Subcutaneous adipose tissue (tissue), 4 donors: ENCODE data around the gene RIPK4. TPM values are rescaled to one million over a fixed set of nuclear protein-coding genes. Genes with fewer than 3 reads are reported as not detected.

Experiments
- CTCF ChIP-seq: fragments of 450-650 bp; IDR thresholded peaks from one replicate; pipeline ENCODE4 v1.5.1; 2016; ENCODE audit warnings: low read depth, mild to moderate bottlenecking, control low read depth, antibody characterized with exemption, moderate library complexity
- total RNA-seq, 4 donors: library from RNA; depleted of rRNA; stranded (reverse); fragments of >200 nt; gene quantifications; one replicate each; pipeline ENCODE4 v1.1.0, GENCODE V29; 2016

RIPK4 gene
- total RNA-seq, 4 donors from 2014 or later, result 0.16 TPM; not detected in 3

GRCh38 chr21:41779659-41780058, 12.8 kb upstream of the RIPK4 start:
- no peak for TF ChIP-seq CTCF

- TF ChIP-seq CTCF, result no peak
Measured at GRCh38 chr21:41778930-41779600, 12.2 kb upstream of the RIPK4 start.

- no peak for TF ChIP-seq CTCF
Measured at GRCh38 chr21:41777951-41778815, 11.3 kb upstream of the RIPK4 start.

GRCh38 chr21:41776778-41777177, 9.9 kb upstream of the RIPK4 start:
- TF ChIP-seq CTCF, result no peak

- TF ChIP-seq CTCF, result no peak
Measured at GRCh38 chr21:41775149-41775472, 8.3 kb upstream of the RIPK4 start.

- TF ChIP-seq CTCF, result no peak
Measured at GRCh38 chr21:41774467-41775148, 7.8 kb upstream of the RIPK4 start.
